Common myeloid progenitor, CD34-positive (primary cell): Measurements from ENCODE around the gene TGOLN2.

Experiments used
- CTCF ChIA-PET: fragments of 350-600 bp; sonication (Branson Sonifier 250); formaldehyde crosslinking; loops from one replicate; lab custom pipeline; 2021; ENCODE audit warnings: antibody characterized with exemption; lab: Charles Lee
- POLR2A ChIA-PET: fragments of 350-600 bp; sonication (Branson Sonifier 250); formaldehyde crosslinking; loops from one replicate; lab custom pipeline; 2021; ENCODE audit warnings: antibody characterized with exemption; lab: Charles Lee
- DNase-seq, 3 donors: peaks; one replicate each; pipeline versions ENCODE4 v3.0.0 to v3.0.0-alpha.2; 2013
- H3K27ac ChIP-seq, 2 experiments: 1 replicate in 1 of 2; 2 replicates in 1 of 2; pipeline ENCODE4 v1.7.0; 2013; ENCODE audit warnings: inconsistent platforms in 2 of 2, low read length in 2 of 2, mild to moderate bottlenecking in 2 of 2, low read depth in 1 of 2, moderate library complexity in 1 of 2; ENCODE audit not compliant: severe bottlenecking in 2 of 2, insufficient read depth in 1 of 2, poor library complexity in 1 of 2
- H3K27me3 ChIP-seq, 5 experiments: replicated peaks in 2 of 5; 1 replicate in 3 of 5; 2 replicates in 2 of 5; pipeline versions ENCODE4 v1.6.1 to v1.7.0; 2013; ENCODE audit warnings: low read length in 4 of 5, mild to moderate bottlenecking in 2 of 5, moderate library complexity in 2 of 5, inconsistent platforms in 1 of 5; ENCODE audit not compliant: insufficient read depth in 5 of 5, control insufficient read depth in 4 of 5
- H3K36me3 ChIP-seq, 4 experiments: 1 replicate in 2 of 4; 2 replicates in 2 of 4; pipeline versions ENCODE4 v1.6.1 to v1.7.0; 2013; ENCODE audit warnings: low read length in 3 of 4, control low read depth in 1 of 4, mild to moderate bottlenecking in 1 of 4; ENCODE audit not compliant: control insufficient read depth in 4 of 4, insufficient read depth in 4 of 4
- H3K4me1 ChIP-seq, 4 experiments: 1 replicate in 3 of 4; 2 replicates in 1 of 4; pipeline versions ENCODE4 v1.6.1 to v1.7.1; 2013; ENCODE audit warnings: low read length in 3 of 4, mild to moderate bottlenecking in 3 of 4, control low read depth in 1 of 4, inconsistent platforms in 1 of 4, moderate library complexity in 1 of 4; ENCODE audit not compliant: control insufficient read depth in 4 of 4, insufficient read depth in 4 of 4; ENCODE audit errors: control extremely low read depth in 1 of 4
- H3K4me3 ChIP-seq, 7 experiments: 1 replicate in 4 of 7; 2 replicates in 3 of 7; pipeline versions ENCODE4 v1.5.1 to v1.7.0; 2013; ENCODE audit warnings: mild to moderate bottlenecking in 7 of 7, low read length in 6 of 7, moderate library complexity in 6 of 7, inconsistent platforms in 2 of 7, low read depth in 2 of 7, control low read depth in 1 of 7; ENCODE audit not compliant: insufficient read depth in 4 of 7, control insufficient read depth in 1 of 7; ENCODE audit errors: extremely low read depth in 1 of 7
- H3K9me3 ChIP-seq, 5 experiments: 1 replicate in 4 of 5; 2 replicates in 1 of 5; pipeline versions ENCODE4 v1.6.1 to v1.7.1; 2013; ENCODE audit warnings: low read length in 4 of 5, mild to moderate bottlenecking in 2 of 5, inconsistent platforms in 1 of 5, low read depth in 1 of 5, moderate library complexity in 1 of 5; ENCODE audit not compliant: control insufficient read depth in 4 of 5, insufficient read depth in 2 of 5; ENCODE audit errors: control extremely low read depth in 1 of 5
- WGBS: methylation state at CpG from one replicate; pipeline ENCODE4 v1.1.5; 2013; ENCODE audit not compliant: insufficient coverage; 5-methylcytosine and 5-hydroxymethylcytosine counted together

The TGOLN2 gene

DNA sequence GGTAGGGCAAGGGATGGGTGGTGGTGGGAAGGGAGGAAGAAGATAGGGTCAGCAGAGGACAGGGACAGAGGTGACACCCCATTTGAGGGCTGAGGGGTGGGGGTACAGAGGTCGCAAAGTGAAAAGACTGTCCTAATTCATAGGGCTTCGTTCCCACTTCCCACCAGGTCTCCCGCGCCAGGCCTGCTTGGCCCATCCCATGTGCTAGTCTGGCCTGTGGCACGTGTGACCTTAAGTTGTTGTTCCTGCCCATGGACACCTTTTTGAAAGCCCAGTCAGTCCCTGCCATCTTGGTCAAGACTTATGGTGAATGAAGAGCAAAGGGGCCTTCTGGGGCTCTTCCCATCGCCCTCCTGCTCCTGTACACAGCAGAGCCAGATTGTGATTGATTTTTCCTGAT is 46.2 kb downstream of the TGOLN2 start:
- Histone ChIP-seq H3K36me3 (no peaks in the 10 kb centered on the region), H3K4me3 (no peak overlapping the region), H3K27ac (no peak overlapping the region), H3K27me3 (peaks cover 0 to 2% (median 0%) of the 10 kb centered on the region in 5 experiments), H3K9me3 (no peaks in the 10 kb centered on the region), H3K4me1 (peaks cover 0 to 2% (median 0%) of the 10 kb centered on the region in 4 experiments)
- DNase-seq: no peak
- CTCF ChIA-PET: no interaction called here
- whole genome bisulfite sequencing: 95% methylated on average over 5 of the region's 6 CpGs
- POLR2A ChIA-PET: no interaction called here

- Histone ChIP-seq H3K4me1 (no peaks in the 10 kb centered on the region), H3K27me3 (peaks cover 0 to 4% (median 0%) of the 10 kb centered on the region in 5 experiments), H3K27ac (no peak overlapping the region), H3K9me3 (no peaks in the 10 kb centered on the region), H3K36me3 (no peaks in the 10 kb centered on the region), H3K4me3 (no peak overlapping the region)
- CTCF ChIA-PET: interaction anchor here (0.8 to 1.1 kb wide), 2 partner anchors 10 to 147 kb away, joined by 3 read pairs; no protein-coding TSS in a partner anchor
- DNase-seq: no peak
- WGBS: no CpG with 5 or more reads among the region's 2 CpGs
- POLR2A ChIA-PET: no interaction called here
Observed at GRCh38 chr2:85278361-85278760, 49.4 kb downstream of the TGOLN2 start.

GRCh38 chr2:85277416-85278158 is 50.2 kb downstream of the TGOLN2 start:
- no peak overlapping the region for H3K4me3 ChIP-seq
- 90% methylated on average over 11 of the region's 15 CpGs for WGBS
- no peaks in the 10 kb centered on the region for H3K36me3 ChIP-seq
- no peaks in the 10 kb centered on the region for H3K4me1 ChIP-seq
- H3K27me3 ChIP-seq: peaks cover 0 to 4% (median 0%) of the 10 kb centered on the region in 5 experiments
- ChIA-PET POLR2A (no interaction called here), CTCF (interaction anchor here (0.8 to 1.1 kb wide), 2 partner anchors 11 to 146 kb away, joined by 3 read pairs; no protein-coding TSS in a partner anchor)
- no peak overlapping the region for H3K27ac ChIP-seq
- no peaks in the 10 kb centered on the region for H3K9me3 ChIP-seq
- DNase-seq: no peak

DNA sequence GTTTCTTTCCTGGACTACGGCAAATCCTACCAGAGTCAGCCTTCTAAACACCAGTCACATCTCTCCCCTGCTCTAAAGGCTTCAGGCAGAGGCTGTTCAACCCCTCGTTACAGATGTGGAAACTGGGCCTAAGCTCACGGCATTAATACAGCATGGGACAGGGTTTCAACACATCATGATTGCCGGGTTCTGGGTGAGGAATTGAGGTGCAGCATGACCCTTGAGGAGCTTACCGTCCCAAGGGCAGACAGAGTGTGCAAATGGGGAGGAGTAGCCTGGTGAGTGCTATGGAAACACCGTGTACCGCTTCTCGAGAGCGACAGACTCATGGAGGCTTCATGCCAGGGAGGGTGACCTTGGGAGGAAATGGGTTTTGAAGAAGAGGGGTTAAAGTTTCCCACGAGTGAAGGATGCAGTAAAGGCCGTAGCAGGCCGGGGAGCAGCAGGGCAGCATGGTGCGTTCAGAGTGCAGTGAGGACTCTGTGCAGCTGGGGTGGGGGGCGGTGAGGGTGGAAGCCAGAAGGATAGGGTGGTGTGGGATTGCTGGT is 51.1 kb downstream of the TGOLN2 start:
- Histone ChIP-seq H3K36me3 (no peaks in the 10 kb centered on the region), H3K27me3 (peaks cover 0 to 4% (median 0%) of the 10 kb centered on the region in 5 experiments), H3K4me3 (no peak overlapping the region), H3K4me1 (no peaks in the 10 kb centered on the region), H3K9me3 (no peaks in the 10 kb centered on the region), H3K27ac (no peak overlapping the region)
- DNase-seq: no peak
- CTCF ChIA-PET: interaction anchor here (1.0 to 1.2 kb wide), 2 partner anchors 10 to 25 kb away, joined by 3 to 5 read pairs; no protein-coding TSS in a partner anchor
- POLR2A ChIA-PET: no interaction called here
- 95% methylated on average over 9 of the region's 14 CpGs for WGBS

DNA sequence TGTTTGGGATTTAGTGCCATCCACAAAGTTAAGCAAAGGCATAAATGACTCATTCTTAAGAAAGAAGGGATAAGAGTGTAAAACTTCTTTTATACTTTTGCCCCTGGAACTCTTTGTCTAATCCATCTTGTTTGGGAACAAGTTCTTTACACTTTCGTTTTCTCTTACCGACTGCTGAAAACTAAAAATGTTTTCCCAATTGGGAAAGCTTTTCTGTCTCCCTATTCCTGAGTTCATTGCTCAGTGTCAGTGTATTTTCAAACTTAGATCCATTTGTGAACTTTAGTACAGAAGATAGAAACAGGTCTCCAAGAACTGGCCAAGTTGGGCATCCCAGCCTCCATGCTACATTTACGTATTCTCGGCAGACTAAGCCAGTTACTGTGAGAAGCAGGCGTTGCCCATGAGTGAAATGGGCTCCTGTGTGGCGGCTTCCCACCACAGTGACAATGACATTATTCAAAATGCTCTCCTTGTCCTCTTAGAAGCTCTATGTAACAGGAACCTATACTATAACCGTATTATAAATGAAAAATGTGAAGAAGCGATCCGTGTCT is 51.7 kb downstream of the TGOLN2 start:
- Histone ChIP-seq H3K27ac (no peak overlapping the region), H3K9me3 (no peaks in the 10 kb centered on the region), H3K27me3 (peaks cover 0 to 4% (median 0%) of the 10 kb centered on the region in 5 experiments), H3K36me3 (no peaks in the 10 kb centered on the region), H3K4me3 (no peak overlapping the region), H3K4me1 (no peaks in the 10 kb centered on the region)
- 96% methylated on average over 8 of the region's 9 CpGs for WGBS
- ChIA-PET CTCF (interaction anchor here (1.0 to 1.8 kb wide), 4 partner anchors 9 to 25 kb away, joined by 3 to 5 read pairs (median 4); no protein-coding TSS in a partner anchor), POLR2A (no interaction called here)
- DNase-seq: no peak

DNA sequence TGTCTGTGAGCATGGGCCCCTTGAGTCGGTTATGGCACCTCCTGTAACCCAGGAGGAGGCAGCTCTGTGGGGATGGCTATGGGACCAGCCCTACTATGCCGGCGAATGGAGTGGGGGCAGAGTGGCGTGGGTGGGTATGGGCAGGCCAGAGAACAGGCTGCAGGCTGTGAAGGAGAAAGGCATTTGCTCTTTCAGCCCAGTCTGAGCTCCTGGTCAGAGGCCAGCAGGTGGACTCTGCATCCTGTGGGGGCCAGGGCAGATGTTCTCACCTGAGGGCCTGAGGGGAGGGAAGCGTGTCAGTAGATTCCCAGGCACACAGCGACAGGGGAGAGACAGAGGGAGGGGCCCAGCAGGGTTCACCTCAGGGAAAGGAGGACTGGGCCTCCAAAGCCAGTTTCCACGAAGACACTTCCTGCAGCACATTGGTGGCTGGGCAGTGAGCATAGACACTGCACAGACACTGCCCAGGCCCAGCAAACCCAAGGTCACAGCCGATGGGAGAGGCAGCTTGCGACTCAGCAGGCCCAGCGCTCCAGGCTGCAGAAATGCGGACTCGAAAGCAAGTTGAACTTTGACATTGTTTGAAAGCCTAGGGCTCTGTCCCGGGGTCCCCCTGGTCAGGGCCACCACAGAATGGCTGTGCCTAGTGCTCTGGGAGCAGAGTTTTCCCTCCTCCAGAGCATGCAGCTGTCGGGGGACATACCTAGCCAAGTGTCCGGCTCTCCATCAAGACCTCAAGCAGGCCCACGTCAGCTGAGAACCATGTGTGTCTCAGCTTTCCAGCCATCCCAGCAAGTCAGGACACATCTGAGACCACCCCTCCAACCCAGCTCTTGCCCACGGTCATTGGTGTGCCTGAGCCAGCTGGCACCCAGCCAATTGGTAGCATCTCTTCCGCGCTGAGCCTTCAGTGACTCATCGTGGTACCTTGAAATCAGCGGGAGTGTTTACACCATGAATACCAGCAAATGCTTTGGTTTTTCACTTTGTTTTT is 53.8 kb downstream of the TGOLN2 start:
- Histone ChIP-seq H3K9me3 (no peaks in the 10 kb centered on the region), H3K4me1 (no peaks in the 10 kb centered on the region), H3K36me3 (no peaks in the 10 kb centered on the region), H3K27ac (no peak overlapping the region), H3K27me3 (peaks cover 0 to 2% (median 0%) of the 10 kb centered on the region in 5 experiments), H3K4me3 (no peak overlapping the region)
- WGBS: 86% methylated on average over 19 of the region's 21 CpGs
- DNase-seq: no peak
- POLR2A ChIA-PET: interaction anchor here (0.5 kb wide), 1 partner anchor 588 kb away, joined by 3 read pairs; no protein-coding TSS in a partner anchor
- CTCF ChIA-PET: interaction anchor here (0.6 to 1.8 kb wide), 4 partner anchors 10 to 139 kb away, joined by 3 to 5 read pairs (median 3); no protein-coding TSS in a partner anchor
